Measurements from ENCODE around the gene HOXC9. TPM values are rescaled to one million over a fixed set of nuclear protein-coding genes. Genes with fewer than 3 reads are reported as not detected.

Gene HOXC9
- total RNA-seq (2021; ENCODE audit: unreplicated experiment) (11.3 TPM), Bru-seq, nascent RNA (percentile 79 among the genes with signal in this experiment), BruChase-seq, experiment 1, labeled RNA remaining after a 6-hour chase (percentile 82 among the genes with signal in this experiment), BruChase-seq, experiment 2, labeled RNA remaining after a 2-hour chase (percentile 94 among the genes with signal in this experiment)
- 3.9 and 5.3 TPM in 2 replicates for polyA plus RNA-seq (2012)
- long read RNA-seq, transcript HOXC9-201 (2 exons, 1,516 nt): major isoform, 9 of 13 reads
- long read RNA-seq, partial matches to known transcripts: 4 of 13 reads
- long read RNA-seq, other reads (novel, unspliced or antisense): 0 of 13 reads

DNA sequence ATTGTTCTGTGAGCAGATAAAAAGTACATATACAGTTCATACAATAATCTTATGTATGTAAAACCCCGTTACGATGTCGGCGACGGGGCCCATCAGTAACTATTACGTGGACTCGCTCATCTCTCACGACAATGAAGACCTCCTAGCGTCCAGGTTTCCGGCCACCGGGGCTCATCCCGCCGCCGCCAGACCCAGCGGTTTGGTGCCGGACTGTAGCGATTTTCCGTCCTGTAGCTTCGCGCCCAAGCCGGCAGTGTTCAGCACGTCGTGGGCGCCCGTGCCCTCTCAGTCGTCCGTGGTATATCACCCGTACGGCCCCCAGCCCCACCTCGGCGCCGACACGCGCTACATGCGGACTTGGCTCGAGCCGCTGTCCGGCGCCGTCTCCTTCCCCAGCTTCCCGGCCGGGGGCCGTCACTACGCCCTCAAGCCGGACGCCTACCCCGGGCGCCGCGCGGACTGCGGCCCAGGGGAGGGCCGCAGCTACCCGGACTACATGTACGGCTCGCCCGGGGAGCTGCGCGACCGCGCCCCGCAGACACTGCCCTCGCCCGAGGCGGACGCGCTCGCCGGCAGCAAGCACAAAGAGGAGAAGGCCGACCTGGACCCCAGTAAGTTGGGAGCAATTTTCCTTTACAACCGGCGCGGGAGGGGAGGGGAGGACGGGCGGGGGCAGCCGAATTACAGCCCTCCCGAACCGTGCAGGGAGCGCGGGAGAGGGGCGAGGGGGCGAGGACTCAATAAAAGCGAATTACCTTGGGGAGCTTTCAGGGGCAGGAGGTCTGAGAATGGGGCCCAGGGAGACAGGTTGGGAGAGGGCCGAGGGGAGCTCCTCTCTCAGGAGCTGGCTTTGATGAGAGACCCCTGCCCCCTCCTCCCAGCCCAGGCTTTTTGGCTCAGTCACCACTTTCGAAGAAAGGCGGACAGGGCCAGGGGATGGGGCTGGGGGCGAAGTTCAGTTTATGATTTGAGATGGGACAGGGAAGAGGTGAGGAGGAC lies at the start of gene HOXC9:
HOXC9 (plus strand) TSS at position 46 of the 999 bp plus-strand sequence; CDS start at position 74, 28 bp downstream.
- no TSS peak for BruUV-seq (replicated peaks)
- H2AFZ ChIP-seq (ENCODE audit: low read depth, low read length, poor library complexity, severe bottlenecking): peak within 1 kb of the TSS; percentile 52
- peaks cover 17 to 36% of the 10 kb centered on the region in 2 experiments for H3K4me1 ChIP-seq (ENCODE audit: control insufficient read depth in 1 of 2, insufficient read depth in 2 of 2, low read length in 2 of 2)
- no peaks in the 10 kb centered on the region for H3K27me3 ChIP-seq (ENCODE audit: insufficient read depth, low read length)
- H3K9me3 ChIP-seq (ENCODE audit: control insufficient read depth in 1 of 2, insufficient read depth in 1 of 2, low read depth in 1 of 2, low read length in 2 of 2): no peaks in the 10 kb centered on the region
- DNase-seq (ENCODE audit: low read depth, low spot score) (no peak), ATAC-seq (peak; percentile 32)
- no peaks in the 10 kb centered on the region for H4K20me1 ChIP-seq (ENCODE audit: insufficient read depth)
- peaks cover 47% of the 10 kb centered on the region for H3K79me2 ChIP-seq (ENCODE audit: insufficient read depth, low read length)
- H3K4me3 ChIP-seq (replicated peaks in 1 of 2; ENCODE audit: low read depth in 1 of 2, low read length in 2 of 2): peak within 1 kb of the TSS; percentile 82 to 84
- ChIA-PET CTCF (interaction anchor here (0.6 to 4.7 kb wide), 11 partner anchors 16 to 379 kb away, joined by 3 to 22 read pairs (median 5); partner anchors contain the start of genes HOXC10 and HOXC5), POLR2A (interaction anchor here (0.6 to 1.8 kb wide), 6 partner anchors 10 to 325 kb away, joined by 3 to 23 read pairs (median 4); partner anchors contain the start of genes COPZ1 and HOXC10), RAD21 (ENCODE audit: low non-redundant PET in 1 of 2, low total read pairs in 2 of 2, uncharacterized antibody in 2 of 2, unreplicated experiment in 2 of 2) (interaction anchor here (0.7 kb wide), 2 partner anchors 17 to 201 kb away, joined by 3 to 4 read pairs; no protein-coding TSS in a partner anchor)
- peak within 1 kb of the TSS; percentile 94 for H3K9ac ChIP-seq (ENCODE audit: low read length)
- H3K4me2 ChIP-seq (ENCODE audit: low read length): peak within 1 kb of the TSS; percentile 88
- intact Hi-C loops (cut with micrococcal nuclease): no loop called here
- no peaks in the 10 kb centered on the region for H3K9me2 ChIP-seq (ENCODE audit: insufficient read depth)
- TF ChIP-seq POLR2A (IDR thresholded peaks at IDR 0.05; ENCODE audit: borderline replicate concordance, extremely low read depth, insufficient read depth, insufficient read length) (no peak), ZFX (IDR thresholded peaks at IDR 0.05) (peak; percentile 66; the same call in 1 of the 2 replicates), POLR2AphosphoS5 (IDR thresholded peaks at IDR 0.05; ENCODE audit: low read depth, low read length) (peak; percentile 65)
- peaks cover 0 to 6% of the 10 kb centered on the region in 2 experiments; a peak in 1 of 4 replicates for H3K36me3 ChIP-seq (ENCODE audit: control insufficient read depth in 1 of 2, insufficient read depth in 2 of 2, low read length in 2 of 2)
- peak within 1 kb of the TSS; percentile 67 for H3K27ac ChIP-seq (ENCODE audit: low read depth, low read length)

GRCh38 chr12:53950437-53950773 lies 49.6 kb upstream of the HOXC9 start:
- H3K4me2 ChIP-seq (ENCODE audit: low read length): no peak overlapping the region
- H3K27ac ChIP-seq (ENCODE audit: low read depth, low read length): no peak overlapping the region
- no peak overlapping the region for H3K4me3 ChIP-seq (replicated peaks in 1 of 2; ENCODE audit: low read depth in 1 of 2, low read length in 2 of 2)
- H3K9me2 ChIP-seq (ENCODE audit: insufficient read depth): no peaks in the 10 kb centered on the region
- no peak overlapping the region for H3K9ac ChIP-seq (ENCODE audit: low read length)
- BruUV-seq (replicated peaks): no TSS peak
- CTCF ChIA-PET: interaction anchor here (0.8 kb wide), 1 partner anchor 157 kb away, joined by 3 read pairs; no protein-coding TSS in a partner anchor
- no peak overlapping the region for H2AFZ ChIP-seq (ENCODE audit: low read depth, low read length, poor library complexity, severe bottlenecking)
- peaks cover 12 to 15% of the 10 kb centered on the region in 2 experiments for H3K4me1 ChIP-seq (ENCODE audit: control insufficient read depth in 1 of 2, insufficient read depth in 2 of 2, low read length in 2 of 2)
- H3K27me3 ChIP-seq (ENCODE audit: insufficient read depth, low read length): no peaks in the 10 kb centered on the region
- no peaks in the 10 kb centered on the region for H3K9me3 ChIP-seq (ENCODE audit: control insufficient read depth in 1 of 2, insufficient read depth in 1 of 2, low read depth in 1 of 2, low read length in 2 of 2)
- no peaks in the 10 kb centered on the region for H3K36me3 ChIP-seq (ENCODE audit: control insufficient read depth in 1 of 2, insufficient read depth in 2 of 2, low read length in 2 of 2)
- no peaks in the 10 kb centered on the region for H4K20me1 ChIP-seq (ENCODE audit: insufficient read depth)
- RAD21 ChIA-PET (ENCODE audit: low non-redundant PET in 1 of 2, low total read pairs in 2 of 2, uncharacterized antibody in 2 of 2, unreplicated experiment in 2 of 2): no interaction called here
- no peaks in the 10 kb centered on the region for H3K79me2 ChIP-seq (ENCODE audit: insufficient read depth, low read length)
- POLR2A ChIA-PET: no interaction called here
- intact Hi-C loops (cut with micrococcal nuclease): loop anchor here (1.0 kb wide), 1 partner anchor 157 kb away; no protein-coding TSS in a partner anchor
- ATAC-seq (no peak), DNase-seq (ENCODE audit: low read depth, low spot score) (no peak)
- TF ChIP-seq MAX (IDR thresholded peaks at IDR 0.05) (no peak), RAD21 (IDR thresholded peaks at IDR 0.05; ENCODE audit: low read depth) (peak; percentile 34; the same call in 1 of the 2 replicates), CBX3 (IDR thresholded peaks at IDR 0.05; ENCODE audit: low read depth) (no peak), YY1 (IDR thresholded peaks at IDR 0.05; ENCODE audit: extremely low read depth, insufficient replicate concordance, low read depth, low read length) (no peak), JUND (IDR thresholded peaks at IDR 0.05) (no peak), ZNF274 (IDR thresholded peaks at IDR 0.05; ENCODE audit: low read depth, low read length) (no peak), ELF1 (IDR thresholded peaks at IDR 0.05; ENCODE audit: borderline replicate concordance, low read depth) (no peak), POLR2A (IDR thresholded peaks at IDR 0.05; ENCODE audit: borderline replicate concordance, extremely low read depth, insufficient read depth, insufficient read length) (no peak), EZH2 (IDR thresholded peaks at IDR 0.05) (no peak), SIN3A (IDR thresholded peaks at IDR 0.05; ENCODE audit: low read depth) (no peak), TCF7L2 (IDR thresholded peaks at IDR 0.05; ENCODE audit: borderline replicate concordance, extremely low read depth, insufficient read depth, insufficient read length) (no peak)
- TF ChIP-seq, protein P1, sequence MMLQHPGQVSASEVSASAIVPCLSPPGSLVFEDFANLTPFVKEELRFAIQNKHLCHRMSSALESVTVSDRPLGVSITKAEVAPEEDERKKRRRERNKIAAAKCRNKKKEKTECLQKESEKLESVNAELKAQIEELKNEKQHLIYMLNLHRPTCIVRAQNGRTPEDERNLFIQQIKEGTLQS (IDR thresholded peaks at IDR 0.05): no peak
- TF ChIP-seq, protein P2, sequence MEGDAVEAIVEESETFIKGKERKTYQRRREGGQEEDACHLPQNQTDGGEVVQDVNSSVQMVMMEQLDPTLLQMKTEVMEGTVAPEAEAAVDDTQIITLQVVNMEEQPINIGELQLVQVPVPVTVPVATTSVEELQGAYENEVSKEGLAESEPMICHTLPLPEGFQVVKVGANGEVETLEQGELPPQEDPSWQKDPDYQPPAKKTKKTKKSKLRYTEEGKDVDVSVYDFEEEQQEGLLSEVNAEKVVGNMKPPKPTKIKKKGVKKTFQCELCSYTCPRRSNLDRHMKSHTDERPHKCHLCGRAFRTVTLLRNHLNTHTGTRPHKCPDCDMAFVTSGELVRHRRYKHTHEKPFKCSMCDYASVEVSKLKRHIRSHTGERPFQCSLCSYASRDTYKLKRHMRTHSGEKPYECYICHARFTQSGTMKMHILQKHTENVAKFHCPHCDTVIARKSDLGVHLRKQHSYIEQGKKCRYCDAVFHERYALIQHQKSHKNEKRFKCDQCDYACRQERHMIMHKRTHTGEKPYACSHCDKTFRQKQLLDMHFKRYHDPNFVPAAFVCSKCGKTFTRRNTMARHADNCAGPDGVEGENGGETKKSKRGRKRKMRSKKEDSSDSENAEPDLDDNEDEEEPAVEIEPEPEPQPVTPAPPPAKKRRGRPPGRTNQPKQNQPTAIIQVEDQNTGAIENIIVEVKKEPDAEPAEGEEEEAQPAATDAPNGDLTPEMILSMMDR (IDR thresholded peaks at IDR 0.05 in 2 of 3, conservative IDR thresholded peaks at IDR 0.05 in 1 of 3; ENCODE audit: borderline replicate concordance in 1 of 3, insufficient read depth in 1 of 3, low read depth in 2 of 3, low read length in 2 of 3): peak in 1 of 3 experiments; percentile 22; a peak in 2 of 6 replicates

All from HCT116 (cell line).